C1 segment of cervical spinal cord (tissue), 14 donors: Measurements from ENCODE around the gene MAP3K21.

Experiments used
- DNase-seq, 14 donors: peaks; one replicate each; lab custom pipeline; 2025; lab: John Stamatoyannopoulos, UW

Gene MAP3K21

GRCh38 chr1:233326319-233326718 is 1.2 kb upstream of the MAP3K21 start:
- DNase-seq: no peak

- peak in 10 of 14 donors; percentile 18 to 65 (median 48) for DNase-seq
Observed at GRCh38 chr1:233326811-233327650, 493 bp upstream of the MAP3K21 start.

- DNase-seq: peak in 2 of 14 donors; percentile 1 to 54
Observed at GRCh38 chr1:233328142-233328921, 808 bp downstream of the MAP3K21 start.

- no peak for DNase-seq
Observed at GRCh38 chr1:233331676-233332519, 4.4 kb downstream of the MAP3K21 start.

GRCh38 chr1:233333086-233333485 is 5.6 kb downstream of the MAP3K21 start:
- no peak for DNase-seq

GRCh38 chr1:233334092-233334491 is 6.6 kb downstream of the MAP3K21 start:
- DNase-seq: no peak

GRCh38 chr1:233336554-233337456 is 9.3 kb downstream of the MAP3K21 start:
- DNase-seq: no peak

GRCh38 chr1:233337505-233337904 is 10.0 kb downstream of the MAP3K21 start:
- no peak for DNase-seq

GRCh38 chr1:233338102-233338501 is 10.6 kb downstream of the MAP3K21 start:
- DNase-seq: no peak

GRCh38 chr1:233340031-233340555 is 12.6 kb downstream of the MAP3K21 start:
- DNase-seq: no peak

GRCh38 chr1:233340966-233341516 is 13.5 kb downstream of the MAP3K21 start:
- DNase-seq: no peak

- no peak for DNase-seq
Observed at GRCh38 chr1:233342086-233342485, 14.6 kb downstream of the MAP3K21 start.

- no peak for DNase-seq
Observed at GRCh38 chr1:233343262-233343661, 15.7 kb downstream of the MAP3K21 start.

GRCh38 chr1:233347338-233347737 is 19.8 kb downstream of the MAP3K21 start:
- no peak for DNase-seq

- DNase-seq: no peak
Observed at GRCh38 chr1:233349137-233349536, 21.6 kb downstream of the MAP3K21 start.

- DNase-seq: no peak
Observed at GRCh38 chr1:233354983-233355382, 27.5 kb downstream of the MAP3K21 start.

GRCh38 chr1:233355841-233356704 is 28.5 kb downstream of the MAP3K21 start:
- DNase-seq: no peak

- DNase-seq: no peak
Observed at GRCh38 chr1:233356705-233356987, 29.1 kb downstream of the MAP3K21 start.
